Frontal cortex (tissue), 1 donor: Measurements from ENCODE around the gene GALP. TPM values are rescaled to one million over a fixed set of nuclear protein-coding genes. Genes with fewer than 3 reads are reported as not detected.

Experiments used
- small RNA-seq: library from RNA; depleted of rRNA; stranded (forward); fragments of <200 nt; gene quantifications from one replicate; pipeline ENCODE3, GENCODE V24; 2014
- total RNA-seq: library from RNA; depleted of rRNA; stranded (reverse); fragments of >200 nt; gene quantifications from one replicate; pipeline ENCODE4 v1.2.3, GENCODE V29; 2014

The GALP gene
- total RNA-seq, 1 donor from 2014 or later = 0.41 TPM

Small RNA genes within 50 kb of the gene (small RNA-seq; reads per million reads assigned to genes)
- not detected for gene AC024580.2

Other genes with a start within 250 kb of the GALP start
- not detected for gene NLRP13, start 243.7 kb upstream of the GALP start, total RNA-seq
- not detected for gene NLRP8, start 228.2 kb upstream of the GALP start, total RNA-seq
- not detected for gene NLRP5, start 189.2 kb upstream of the GALP start, total RNA-seq
- gene ZNF787, start 54.7 kb upstream of the GALP start, total RNA-seq = 15.1 TPM
- gene ZNF444, start 34.7 kb upstream of the GALP start, total RNA-seq = 10.2 TPM
- gene ZSCAN5B, start 21.8 kb downstream of the GALP start, total RNA-seq = not detected
- not detected for gene ZSCAN5C, start 26.3 kb downstream of the GALP start, total RNA-seq
- not detected for gene EDDM13, start 96.7 kb downstream of the GALP start, total RNA-seq
- 4.1 TPM for gene ZSCAN5A, start 138.8 kb downstream of the GALP start, total RNA-seq
- 4.5 TPM for gene ZNF582, start 217.5 kb downstream of the GALP start, total RNA-seq
- 55.4 TPM for gene ZNF583, start 228.3 kb downstream of the GALP start, total RNA-seq